H9 (cell line): Measurements from ENCODE around the gene CST11. TPM values are rescaled to one million over a fixed set of nuclear protein-coding genes. Genes with fewer than 3 reads are reported as not detected.

Experiments used
- DNase-seq: peaks from one replicate; pipeline ENCODE4 v3.0.0-alpha.2; 2017
- H2AFZ ChIP-seq: one replicate; pipeline ENCODE4 v1.6.1; 2013; ENCODE audit warnings: mild to moderate bottlenecking, low read length, control low read depth, moderate library complexity
- H2AK5ac ChIP-seq: 2 replicates; pipeline ENCODE4 v1.6.1; 2013; ENCODE audit warnings: low read length, control low read depth, mixed read lengths; ENCODE audit not compliant: insufficient read length
- H2BK120ac ChIP-seq: one replicate; pipeline ENCODE4 v1.6.1; 2013; ENCODE audit warnings: low read depth, mild to moderate bottlenecking, low read length, control low read depth, inconsistent platforms; ENCODE audit not compliant: poor library complexity, severe bottlenecking
- H2BK12ac ChIP-seq: 2 replicates; pipeline ENCODE4 v1.6.1; 2013; ENCODE audit warnings: low read length, control low read depth, mixed read lengths, low read depth; ENCODE audit not compliant: insufficient read length
- H2BK15ac ChIP-seq: 2 replicates; pipeline ENCODE4 v1.6.1; 2013; ENCODE audit warnings: low read depth, low read length, control low read depth
- H2BK20ac ChIP-seq: one replicate; pipeline ENCODE4 v1.6.1; 2013; ENCODE audit warnings: low read depth, mild to moderate bottlenecking, low read length, control low read depth, inconsistent platforms; ENCODE audit not compliant: poor library complexity, severe bottlenecking
- H2BK5ac ChIP-seq: 2 replicates; pipeline ENCODE4 v1.6.1; 2013; ENCODE audit warnings: low read length, control low read depth, mixed read lengths; ENCODE audit not compliant: insufficient read length
- H3K14ac ChIP-seq: 2 replicates; pipeline ENCODE4 v1.6.1; 2013; ENCODE audit warnings: low read length, control low read depth; ENCODE audit not compliant: insufficient read depth
- H3K18ac ChIP-seq: 2 replicates; pipeline ENCODE4 v1.6.1; 2013; ENCODE audit warnings: low read depth, mild to moderate bottlenecking, mixed read lengths, low read length, control low read depth; ENCODE audit not compliant: insufficient read length
- H3K23ac ChIP-seq: 2 replicates; pipeline ENCODE4 v1.6.1; 2013; ENCODE audit warnings: low read length, control low read depth, mixed read lengths, low read depth; ENCODE audit not compliant: insufficient read length
- H3K23me2 ChIP-seq: 2 replicates; pipeline ENCODE4 v1.6.1; 2013; ENCODE audit warnings: low read depth, mild to moderate bottlenecking, mixed read lengths, low read length, control low read depth; ENCODE audit not compliant: insufficient read length, poor library complexity, severe bottlenecking
- H3K27ac ChIP-seq: 2 replicates; pipeline ENCODE4 v1.5.1; 2013; ENCODE audit warnings: low read length, control low read depth, mixed read lengths, low read depth; ENCODE audit not compliant: insufficient read length
- H3K27me3 ChIP-seq: 2 replicates; pipeline ENCODE4 v1.6.1; 2013; ENCODE audit warnings: low read length, control low read depth, inconsistent platforms; ENCODE audit not compliant: insufficient read depth
- H3K4ac ChIP-seq: 2 replicates; pipeline ENCODE4 v1.6.1; 2013; ENCODE audit warnings: low read depth, mild to moderate bottlenecking, control low read depth, inconsistent platforms, low read length, moderate library complexity
- H3K4me1 ChIP-seq: 2 replicates; pipeline ENCODE4 v1.6.1; 2013; ENCODE audit warnings: low read length, control low read depth, inconsistent platforms; ENCODE audit not compliant: insufficient read depth
- H3K4me2 ChIP-seq: 2 replicates; pipeline ENCODE4 v1.6.1; 2013; ENCODE audit warnings: low read length, control low read depth, mixed read lengths; ENCODE audit not compliant: insufficient read length, insufficient read depth
- H3K56ac ChIP-seq: 2 replicates; pipeline ENCODE4 v1.6.1; 2013; ENCODE audit warnings: low read depth, mild to moderate bottlenecking, mixed read lengths, low read length, control low read depth; ENCODE audit not compliant: insufficient read length
- H3K79me1 ChIP-seq: 2 replicates; pipeline ENCODE4 v1.6.1; 2013; ENCODE audit warnings: low read depth, mild to moderate bottlenecking, moderate library complexity, low read length, control low read depth, inconsistent platforms; ENCODE audit not compliant: insufficient read depth, poor library complexity, severe bottlenecking
- H3K79me2 ChIP-seq: 2 replicates; pipeline ENCODE4 v1.6.1; 2013; ENCODE audit warnings: low read length, control low read depth, inconsistent platforms; ENCODE audit not compliant: insufficient read depth
- H3K9ac ChIP-seq: 2 replicates; pipeline ENCODE4 v1.6.1; 2013; ENCODE audit warnings: low read length, control low read depth, mixed read lengths; ENCODE audit not compliant: insufficient read length; ENCODE audit errors: extremely low read depth
- H3K9me3 ChIP-seq: one replicate; pipeline ENCODE4 v1.6.1; 2013; ENCODE audit warnings: low read depth, low read length, inconsistent platforms; ENCODE audit not compliant: control insufficient read depth
- H3T11ph ChIP-seq: one replicate; pipeline ENCODE4 v1.6.1; 2013; ENCODE audit warnings: mild to moderate bottlenecking, low read length, control low read depth, inconsistent platforms
- H4K20me1 ChIP-seq: one replicate; pipeline ENCODE4 v1.6.1; 2013; ENCODE audit not compliant: control insufficient read depth, insufficient read length, insufficient read depth
- H4K5ac ChIP-seq: 2 replicates; pipeline ENCODE4 v1.6.1; 2013; ENCODE audit warnings: low read depth, mild to moderate bottlenecking, mixed read lengths, low read length, control low read depth; ENCODE audit not compliant: insufficient read length
- H4K8ac ChIP-seq: replicated peaks from 2 replicates; pipeline ENCODE4 v1.6.1; 2013; ENCODE audit warnings: low read length, control low read depth, mixed read lengths, low read depth; ENCODE audit not compliant: insufficient read length
- H4K91ac ChIP-seq: 2 replicates; pipeline ENCODE4 v1.6.1; 2013; ENCODE audit warnings: low read depth, mild to moderate bottlenecking, moderate library complexity, mixed read lengths, low read length, control low read depth; ENCODE audit not compliant: insufficient read length
- H3K27ac Mint-ChIP-seq, 3 experiments: 2 replicates in 2 of 3; 3 replicates in 1 of 3; pipeline ENCODE4 v1.8.0; 2020 to 2021; ENCODE audit warnings: mixed read lengths in 3 of 3, mild to moderate bottlenecking in 1 of 3, moderate library complexity in 1 of 3
- H3K27me3 Mint-ChIP-seq: 2 replicates; pipeline ENCODE4 v1.8.0; 2021; ENCODE audit warnings: low read depth, mild to moderate bottlenecking, moderate library complexity, mixed read lengths
- H3K36me3 Mint-ChIP-seq, 3 experiments: 2 replicates in 2 of 3; 3 replicates in 1 of 3; pipeline ENCODE4 v1.8.0; 2020 to 2021; ENCODE audit warnings: low read depth in 3 of 3, mixed read lengths in 3 of 3; ENCODE audit not compliant: insufficient read depth in 1 of 3
- H3K4me1 Mint-ChIP-seq, 2 experiments: 2 replicates each; pipeline ENCODE4 v1.8.0; 2020; ENCODE audit warnings: mixed read lengths in 2 of 2
- H3K4me3 Mint-ChIP-seq, 2 experiments: 2 replicates in 1 of 2; 3 replicates in 1 of 2; pipeline ENCODE4 v1.8.0; 2020 to 2021; ENCODE audit warnings: mild to moderate bottlenecking in 2 of 2, mixed read lengths in 2 of 2, moderate library complexity in 1 of 2
- H3K9me3 Mint-ChIP-seq, 2 experiments: 2 replicates in 1 of 2; 3 replicates in 1 of 2; pipeline ENCODE4 v1.8.0; 2020; ENCODE audit warnings: mild to moderate bottlenecking in 2 of 2, mixed read lengths in 2 of 2, moderate library complexity in 1 of 2
- CTCF ChIP-seq: fragments of 200-600 bp; sonication (generic); conservative IDR thresholded peaks from 3 replicates; pipeline ENCODE4 v1.8.0; 2021; ENCODE audit warnings: antibody characterized with exemption, mild to moderate bottlenecking
- WGBS: extraction: QIAGEN DNeasy Blood & Tissue Kit; methylation state at CpG from one replicate; pipeline ENCODE4 v1.1.7; 2013; ENCODE audit warnings: missing lambda C conversion rate, low lambda C conversion rate, mixed read lengths; ENCODE audit not compliant: insufficient read length; ENCODE audit errors: extremely low coverage; 5-methylcytosine and 5-hydroxymethylcytosine counted together
- total RNA-seq: library from RNA; stranded (reverse); gene quantifications from 2 replicates; pipeline ENCODE4 v1.2.1, GENCODE V29; 2021

CST11 gene
- total RNA-seq, 1 experiment from 2014 or later, result not detected

DNA sequence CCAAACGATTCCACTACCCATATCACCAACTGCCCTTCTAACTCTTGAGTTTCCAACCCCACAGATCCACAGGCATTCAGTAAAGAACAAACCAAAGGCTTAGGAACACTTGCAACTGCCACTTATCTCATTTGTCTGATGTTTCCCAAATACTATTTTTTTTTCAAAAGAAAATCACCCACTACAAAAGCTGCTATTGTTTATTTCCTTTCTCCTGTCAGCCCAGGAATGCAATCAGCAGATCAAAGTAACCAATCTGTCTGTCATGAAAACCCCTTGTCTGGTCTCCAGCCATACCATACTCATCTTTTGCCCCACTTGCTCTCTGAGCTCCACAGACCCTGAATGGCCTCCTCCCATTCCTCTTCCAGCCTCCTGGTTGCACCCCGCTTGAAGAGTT is 29.5 kb upstream of the CST11 start:
- Histone ChIP-seq H2BK15ac (no peak overlapping the region), H4K20me1 (no peaks in the 10 kb centered on the region), H4K8ac (no peak overlapping the region), H3K23me2 (no peaks in the 10 kb centered on the region), H3K79me2 (no peaks in the 10 kb centered on the region), H3K79me1 (no peaks in the 10 kb centered on the region), H4K91ac (no peak overlapping the region), H3K56ac (no peak overlapping the region), H3K9me3 (no peaks in the 10 kb centered on the region), H2AK5ac (no peak overlapping the region), H3K14ac (no peak overlapping the region), H3K18ac (no peak overlapping the region), H3K27ac (no peak overlapping the region), H3K4ac (no peak overlapping the region), H2BK120ac (no peak overlapping the region), H2AFZ (no peak overlapping the region), H3K23ac (no peak overlapping the region), H2BK5ac (no peak overlapping the region), H2BK12ac (no peak overlapping the region), H3K4me2 (no peak overlapping the region), H3T11ph (no peak overlapping the region), H3K9ac (no peak overlapping the region), H2BK20ac (no peak overlapping the region), H3K27me3 (no peaks in the 10 kb centered on the region), H3K4me1 (peaks cover 4% of the 10 kb centered on the region; the same call in 1 of the 2 replicates), H4K5ac (no peak overlapping the region)
- WGBS, result no CpG with 5 or more reads among the region's 2 CpGs
- no peak for DNase-seq
- no peak overlapping the region for H3K4me3 Mint-ChIP-seq
- no peak for TF ChIP-seq CTCF
- no peak overlapping the region for H3K27ac Mint-ChIP-seq
- peaks cover 6 to 9% of the 10 kb centered on the region in 2 experiments; a peak in 3 of 5 replicates for H3K9me3 Mint-ChIP-seq
- peaks cover 17 to 19% of the 10 kb centered on the region in 2 experiments for H3K4me1 Mint-ChIP-seq
- 0 out of 7 replicates have a peak, but pooled peaks cover 0 to 3% (median 0%) of the 10 kb centered on the region in 3 experiments for H3K36me3 Mint-ChIP-seq
- peaks cover 5% of the 10 kb centered on the region for H3K27me3 Mint-ChIP-seq
